H1 (cell line): ENCODE results near the gene LIMK1. TPM values are rescaled to one million over a fixed set of nuclear protein-coding genes. Genes with fewer than 3 reads are reported as not detected.

Experiments used
- BACH1 ChIP-seq: IDR thresholded peaks from 2 replicates; pipeline ENCODE4 v1.6.1; 2012; ENCODE audit warnings: low read length, improper control_type of control experiment
- CHD1 ChIP-seq: IDR thresholded peaks from 2 replicates; pipeline ENCODE4 v1.6.1; 2012; ENCODE audit warnings: low read depth, low read length, improper control_type of control experiment
- CHD7 ChIP-seq: fragments of 300-600 bp; sonication (generic); IDR thresholded peaks from 2 replicates; pipeline ENCODE4 v1.7.1; 2012; ENCODE audit warnings: low read length, moderate library complexity, mild to moderate bottlenecking, inconsistent platforms; ENCODE audit not compliant: insufficient replicate concordance
- CREB1 ChIP-seq: IDR thresholded peaks from 2 replicates; pipeline ENCODE4 v1.6.1; 2012; ENCODE audit warnings: inconsistent platforms
- EP300 ChIP-seq, 2 experiments: IDR thresholded peaks; 1 replicate in 1 of 2; 2 replicates in 1 of 2; pipeline ENCODE4 v1.6.1; 2011 to 2012; ENCODE audit warnings: low read depth in 2 of 2, low read length in 2 of 2, mild to moderate bottlenecking in 2 of 2, borderline replicate concordance in 1 of 2, inconsistent platforms in 1 of 2, moderate library complexity in 1 of 2
- KDM5A ChIP-seq: fragments of 200-600 bp; IDR thresholded peaks from 2 replicates; pipeline ENCODE4 v1.7.1; 2012; ENCODE audit warnings: mild to moderate bottlenecking, low read length, inconsistent platforms, mixed read lengths
- NRF1 ChIP-seq: IDR thresholded peaks from 2 replicates; pipeline ENCODE4 v1.6.1; 2011; ENCODE audit warnings: mild to moderate bottlenecking, low read depth, low read length, improper control_type of control experiment
- SIN3A ChIP-seq, 2 experiments: IDR thresholded peaks in 1 of 2; conservative IDR thresholded peaks in 1 of 2; 2 replicates each; pipeline ENCODE4 v1.6.1; 2011 to 2012; ENCODE audit warnings: low read length in 2 of 2, improper control_type of control experiment in 1 of 2, low read depth in 1 of 2, mild to moderate bottlenecking in 1 of 2
- TAF1 ChIP-seq: IDR thresholded peaks from 2 replicates; pipeline ENCODE4 v1.6.1; 2011; ENCODE audit warnings: mild to moderate bottlenecking, low read depth, low read length
- TCF12 ChIP-seq: IDR thresholded peaks from 2 replicates; pipeline ENCODE4 v1.6.1; 2011; ENCODE audit warnings: low read depth, mild to moderate bottlenecking, low read length
- ZNF274 ChIP-seq: IDR thresholded peaks from 2 replicates; pipeline ENCODE4 v1.7.0; 2012; ENCODE audit warnings: low read length, borderline replicate concordance; ENCODE audit errors: extremely low read depth
- polyA plus RNA-seq, 7 experiments: library from polyadenylated mRNA; depleted of rRNA in 3 of 7; stranded (reverse) in 5 of 7; unstranded in 2 of 7; fragments of >200 nt in 5 of 7; fragments of 200-250 nt in 2 of 7; gene quantifications; 1 replicate in 5 of 7; 2 replicates in 1 of 7; 4 replicates in 1 of 7; pipeline versions ENCODE4 v1.2.1 to v1.2.3, GENCODE V29; 2011 to 2013; ENCODE audit warnings: missing spikeins in 2 of 7, mixed read lengths in 2 of 7
- total RNA-seq: library from RNA; stranded (reverse); fragmentation: NEBNext Ultra II Directional; extraction: Animal tissue kit (Norgen Biotek cat#: 25700); gene quantifications from 2 replicates; pipeline ENCODE4 v1.2.1, GENCODE V29; 2021

The LIMK1 gene
- total and polyA plus RNA-seq, 2 of the 8 experiments (the other 6 are each of a cell fraction or from before 2014, with no cell fraction given), result 93.5 to 108 TPM

- TF ChIP-seq CHD7, result no peak
- no peak for TF ChIP-seq EP300 (IDR thresholded peaks at IDR 0.05; ENCODE audit: borderline replicate concordance in 1 of 2, low read depth in 2 of 2, low read length in 2 of 2)
- no peak for TF ChIP-seq CHD1
- no peak for TF ChIP-seq TCF12
- TF ChIP-seq ZNF274, result no peak
- no peak for TF ChIP-seq SIN3A (conservative IDR thresholded peaks at IDR 0.05 in 1 of 2, IDR thresholded peaks at IDR 0.05 in 1 of 2; ENCODE audit: low read depth in 1 of 2, low read length in 2 of 2)
- no peak for TF ChIP-seq CREB1
- TF ChIP-seq BACH1, result no peak
- no peak for TF ChIP-seq NRF1
- TF ChIP-seq KDM5A, result no peak
- no peak for TF ChIP-seq TAF1
These were observed 19.7 kb downstream of the LIMK1 start (continued) for GRCh38 chr7:74103219-74103772.
